GM18520 (cell line): Measurements from ENCODE around the gene CD14.
"Not testable (repeated sequence)": the region's sequence is repeated elsewhere in the genome, so short reads cannot be mapped to it uniquely, and the experiment has no call there.

ENCODE experiments used
- ATAC-seq: cut with Tn5 transposase; IDR thresholded peaks from one replicate; pipeline ENCODE4 v1.9.1; 2021; ENCODE audit not compliant: unreplicated experiment

CD14 gene

GRCh38 chr5:140633021-140633471, at the start of gene CD14:
Gene CD14, minus strand, starts transcription at chr5:140633175. Its CDS starts 104 bp downstream, at chr5:140633071.
- ATAC-seq, result no peak

- no peak for ATAC-seq
These were observed 46.0 kb upstream of the CD14 start for GRCh38 chr5:140678993-140679392.

DNA sequence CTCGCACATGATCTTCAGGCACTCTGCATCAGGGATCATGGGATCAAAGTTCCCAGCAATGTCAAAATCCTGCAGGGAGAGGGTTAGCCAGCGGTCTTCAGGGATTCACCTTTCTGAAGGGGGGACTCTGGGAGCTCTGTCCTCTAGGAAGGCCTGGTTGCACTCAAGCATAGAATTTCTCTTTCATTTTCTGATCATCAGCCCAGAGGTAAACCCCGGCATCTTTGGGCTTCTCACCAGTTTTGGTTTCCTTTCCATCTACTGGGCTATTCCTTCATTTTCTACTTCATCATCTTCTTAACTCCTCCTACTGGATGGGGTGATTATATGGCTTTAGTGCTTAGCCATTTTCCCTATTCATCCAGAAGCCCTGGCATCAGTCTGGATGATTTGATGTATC, 45.0 kb upstream of the CD14 start:
- no peak for ATAC-seq

DNA sequence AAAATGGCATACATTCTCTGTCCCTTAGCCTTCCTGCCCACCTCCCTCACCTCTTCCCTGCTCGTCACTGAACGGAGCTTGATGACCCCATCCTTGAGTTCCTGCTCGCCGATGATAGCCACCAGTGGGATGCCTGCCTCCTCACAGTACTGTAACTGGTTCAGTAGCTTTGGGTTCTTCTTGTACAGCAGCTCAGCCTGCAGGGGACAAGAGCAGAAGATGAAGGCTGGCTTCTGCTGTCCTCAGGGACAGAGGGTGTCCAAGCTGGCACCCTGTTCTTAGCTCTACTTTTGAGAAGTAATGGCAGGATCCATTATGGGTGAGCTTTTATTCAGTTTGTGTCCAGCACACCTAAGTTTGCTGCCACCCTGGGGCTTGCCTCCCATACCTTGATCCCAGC, 41.7 kb upstream of the CD14 start:
- no peak for ATAC-seq

- ATAC-seq, result no peak
These were observed 41.2 kb upstream of the CD14 start for GRCh38 chr5:140674211-140674610.

GRCh38 chr5:140673187-140673976, 40.4 kb upstream of the CD14 start, which contains the start of gene DND1:
Gene DND1, minus strand, starts transcription at chr5:140673576. Its CDS starts 34 bp downstream, at chr5:140673542.
- ATAC-seq, result no peak

DNA sequence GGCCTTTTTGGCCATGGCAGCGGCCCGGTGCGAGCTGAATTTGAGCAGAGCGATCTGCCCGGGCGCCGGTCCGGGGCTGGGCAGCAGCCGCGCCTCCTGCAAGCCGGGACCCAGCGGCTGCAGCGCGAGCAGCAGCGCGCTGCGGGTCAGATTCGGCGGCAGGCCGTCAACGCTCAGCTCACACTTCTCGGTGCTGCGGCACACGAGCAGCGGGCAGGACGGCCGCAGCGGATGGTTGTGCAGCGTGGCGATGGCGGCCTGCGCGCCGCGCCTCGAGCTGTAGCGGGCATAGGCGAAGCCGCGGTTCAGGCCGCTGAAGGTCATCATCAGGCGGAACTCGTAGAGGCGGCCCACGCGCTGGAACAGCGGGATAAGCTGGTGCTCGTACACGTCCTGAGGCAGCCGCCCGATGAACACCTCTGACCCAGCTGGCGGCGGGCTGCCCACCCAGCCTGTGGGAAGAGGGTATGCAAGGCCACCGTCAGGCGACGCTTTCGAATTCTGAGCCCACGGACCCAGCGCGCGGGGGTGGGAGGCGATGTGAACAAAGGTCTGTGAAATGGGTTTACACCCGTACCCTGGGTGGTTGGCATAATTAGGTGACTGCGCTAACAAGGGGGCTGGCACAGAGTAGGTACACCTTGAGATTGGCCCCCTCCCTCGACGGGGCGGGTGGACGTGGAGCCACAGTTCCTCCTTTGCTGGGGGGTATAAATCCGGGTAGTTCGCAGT, 39.6 kb upstream of the CD14 start:
- no peak for ATAC-seq

DNA sequence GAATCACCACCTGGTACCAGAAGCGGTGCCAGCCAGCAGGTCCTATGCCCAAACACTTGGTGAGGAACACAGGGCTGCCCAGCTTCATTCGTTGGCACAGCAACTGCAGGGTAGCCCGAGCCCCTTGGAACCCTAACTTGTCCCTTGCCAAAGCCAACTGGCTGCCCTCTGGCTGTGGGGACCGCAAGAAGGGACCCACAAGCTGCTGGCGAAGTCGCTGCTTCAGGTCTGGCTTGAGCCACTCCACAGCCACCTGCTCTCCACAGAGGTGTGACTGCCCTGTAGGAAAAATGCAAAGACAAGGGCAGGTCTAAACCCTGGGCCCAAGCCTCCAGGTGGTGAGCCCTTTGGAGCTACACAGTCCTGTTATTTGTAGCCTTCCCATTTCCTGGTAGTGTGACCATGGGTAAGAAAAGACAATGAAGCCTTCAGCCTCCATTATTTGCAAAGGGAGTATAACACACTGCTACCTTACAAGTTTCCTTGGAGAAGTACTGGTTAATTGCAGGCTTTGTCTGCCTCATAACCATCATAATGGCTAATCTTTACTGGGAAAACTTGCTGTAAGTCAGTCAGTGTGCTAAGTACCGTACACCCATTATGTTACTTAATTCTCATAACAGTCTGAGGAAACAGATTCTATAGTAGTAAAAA, 38.6 kb upstream of the CD14 start:
- no peak for ATAC-seq

DNA sequence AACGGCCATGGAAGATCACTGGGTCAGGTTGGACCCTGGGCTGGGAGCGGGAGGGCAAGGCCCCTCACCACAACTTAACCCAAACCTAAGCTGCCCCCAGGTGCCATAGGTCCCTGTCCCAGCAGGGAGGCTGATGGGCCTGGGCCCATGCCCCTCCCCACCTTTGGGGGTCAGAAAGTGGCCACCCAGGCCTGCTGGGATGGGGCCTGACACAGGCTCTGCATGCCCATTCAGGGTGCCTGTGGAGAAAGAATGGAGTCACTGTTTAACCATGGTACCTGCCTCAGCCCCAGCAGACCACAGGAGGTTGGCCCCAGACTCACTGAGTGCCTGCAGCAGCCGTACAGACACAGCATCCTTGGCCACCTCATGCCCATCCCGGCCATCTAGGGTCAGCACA, 38.1 kb upstream of the CD14 start:
- not testable (repeated sequence) for ATAC-seq

DNA sequence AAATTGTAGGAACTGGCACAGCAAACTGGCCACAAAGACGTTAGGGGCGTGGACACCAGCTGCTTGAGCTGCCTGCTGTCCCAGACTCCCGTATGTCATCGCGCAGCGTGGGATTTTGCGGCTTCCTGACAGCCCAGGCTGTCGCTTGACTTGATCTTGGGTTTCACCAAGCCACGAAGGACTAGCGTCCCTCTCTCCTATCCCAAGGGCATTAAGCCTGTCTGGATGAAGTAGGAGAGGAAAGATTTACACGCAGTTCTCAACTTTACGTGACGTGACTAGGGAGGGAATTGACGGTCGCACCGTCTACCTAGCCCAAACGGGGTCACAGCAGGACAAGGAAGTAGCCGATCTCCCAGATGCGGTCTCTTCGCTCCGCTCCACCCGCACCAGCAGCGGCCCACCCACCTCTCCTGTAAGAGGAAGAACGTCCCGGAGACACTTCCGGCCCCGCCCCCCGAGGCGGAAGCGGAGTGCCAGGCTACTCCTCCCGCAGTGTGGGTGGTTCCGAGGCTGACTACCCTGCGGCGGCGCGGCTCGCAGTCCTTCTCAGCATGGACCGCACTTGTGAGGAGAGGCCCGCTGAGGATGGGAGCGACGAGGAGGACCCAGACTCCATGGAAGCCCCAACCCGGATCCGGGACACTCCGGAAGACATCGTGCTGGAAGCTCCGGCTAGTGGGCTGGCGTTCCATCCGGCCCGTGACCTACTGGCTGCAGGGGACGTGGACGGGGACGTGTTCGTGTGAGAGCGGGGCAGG, 31.6 kb upstream of the CD14 start, which contains the start of gene WDR55:
Gene WDR55 (plus strand): TSS at position 546 of the 761 bp plus-strand sequence. CDS start 9 bp downstream, at position 555.
- peak; percentile 98 for ATAC-seq

- ATAC-seq, result no peak
These were observed 31.0 kb upstream of the CD14 start for GRCh38 chr5:140664030-140664358.

DNA sequence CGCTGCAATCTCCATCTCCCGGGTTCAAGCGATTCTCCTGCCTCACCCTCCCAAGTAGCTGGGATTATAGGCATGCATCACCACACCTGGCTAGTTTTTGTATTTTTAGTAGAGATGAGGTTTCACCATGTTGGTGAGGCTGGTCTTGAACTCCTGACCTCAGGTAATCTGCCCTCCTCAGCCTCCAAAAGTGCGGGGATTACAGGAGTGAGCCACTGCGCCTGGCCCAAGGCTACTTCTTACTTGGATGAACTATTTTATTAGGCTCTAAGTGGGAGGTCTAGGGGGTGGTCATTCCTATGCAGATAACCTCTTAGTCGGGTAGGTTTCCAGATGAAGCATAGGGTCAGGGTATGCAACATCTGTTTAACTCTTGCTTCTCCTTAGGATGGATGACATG, 27.4 kb upstream of the CD14 start:
- ATAC-seq, result not testable (repeated sequence)

- ATAC-seq, result no peak
These were observed 25.9 kb upstream of the CD14 start for GRCh38 chr5:140658870-140659269.

DNA sequence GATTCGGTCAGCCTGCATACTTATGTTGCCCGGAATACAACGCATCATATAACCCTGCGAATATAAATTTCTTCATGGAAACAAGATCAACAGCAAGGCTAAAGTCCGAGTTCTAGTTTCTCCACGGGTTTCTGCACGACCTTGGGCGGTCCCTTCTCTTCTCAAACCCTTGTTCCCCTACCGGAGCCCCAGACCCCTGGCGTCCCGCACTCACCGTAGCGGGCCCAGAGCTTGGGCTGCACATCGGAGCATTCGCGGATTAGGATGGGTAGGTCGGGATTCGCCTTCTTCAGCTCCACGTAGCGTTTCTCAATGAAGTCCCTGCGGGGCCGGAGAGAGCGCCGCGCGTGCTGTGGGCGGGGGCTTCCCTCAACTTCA, 14.1 kb upstream of the CD14 start:
- ATAC-seq, result no peak

DNA sequence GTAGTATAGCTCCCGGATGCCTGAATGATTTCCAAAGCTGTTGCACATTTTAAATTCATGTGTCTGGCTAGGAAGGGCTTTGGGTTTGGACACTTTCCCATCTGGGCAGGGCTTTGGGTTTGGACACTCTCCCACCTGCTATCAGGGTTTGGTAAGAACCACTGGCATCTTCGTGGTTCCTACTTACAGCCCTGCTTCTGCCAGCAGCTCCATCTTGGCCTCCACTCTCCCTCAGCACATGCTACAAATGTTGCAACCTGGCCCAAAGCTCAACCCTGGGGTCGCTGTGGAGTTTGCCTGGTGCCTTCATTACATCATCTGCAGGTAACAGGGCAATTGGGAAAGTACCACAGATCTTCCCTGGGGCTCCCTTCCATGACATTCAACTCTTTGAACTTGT, 9.7 kb upstream of the CD14 start:
- no peak for ATAC-seq

GRCh38 chr5:140641716-140642115, 8.7 kb upstream of the CD14 start:
- no peak for ATAC-seq

DNA sequence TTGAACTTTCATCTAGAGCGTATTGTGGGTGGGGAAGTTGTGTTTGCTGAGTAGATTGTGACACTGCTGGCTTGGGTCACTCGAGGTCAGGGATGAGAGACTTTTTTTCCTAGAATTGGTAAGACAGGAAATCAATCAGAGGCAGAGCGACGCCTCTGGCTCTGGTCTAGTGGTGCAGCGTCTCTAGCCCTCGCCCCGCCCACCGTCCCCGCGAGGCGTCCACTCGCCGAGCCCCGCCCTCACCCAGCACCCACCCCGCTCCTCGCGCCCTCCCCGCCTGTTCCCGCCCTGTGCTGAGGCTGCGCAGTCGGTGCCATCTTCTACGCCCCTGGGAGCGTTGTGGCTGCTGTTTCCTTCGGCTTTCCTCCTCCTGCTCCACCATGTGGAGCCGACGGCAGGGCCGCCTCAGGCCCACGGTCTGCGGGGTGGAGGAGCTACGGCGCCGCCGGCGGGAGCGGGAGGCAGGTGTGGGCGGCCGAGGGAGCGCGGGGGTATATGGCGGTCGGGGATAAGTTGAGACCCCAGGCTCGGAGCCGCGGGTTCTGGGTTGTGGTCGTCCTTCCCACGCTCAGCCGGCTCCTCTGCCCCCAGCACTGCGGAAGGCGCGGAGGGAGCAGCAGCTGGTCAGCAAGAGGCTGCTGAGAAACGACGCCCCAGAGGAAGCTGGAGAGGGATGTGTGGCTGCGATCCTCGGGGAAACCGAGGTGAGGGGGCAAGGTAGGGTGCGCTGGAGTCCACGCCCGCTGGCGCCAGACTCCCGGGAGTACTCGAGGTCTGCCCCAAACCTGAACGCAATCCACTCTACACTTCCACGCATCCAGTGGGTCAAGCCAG, 6.4 kb upstream of the CD14 start, which contains the start of gene TMCO6:
Gene TMCO6 (plus strand): TSS at position 304 of the 834 bp plus-strand sequence. CDS start 77 bp downstream, at position 381.
- peak; percentile 81 for ATAC-seq

DNA sequence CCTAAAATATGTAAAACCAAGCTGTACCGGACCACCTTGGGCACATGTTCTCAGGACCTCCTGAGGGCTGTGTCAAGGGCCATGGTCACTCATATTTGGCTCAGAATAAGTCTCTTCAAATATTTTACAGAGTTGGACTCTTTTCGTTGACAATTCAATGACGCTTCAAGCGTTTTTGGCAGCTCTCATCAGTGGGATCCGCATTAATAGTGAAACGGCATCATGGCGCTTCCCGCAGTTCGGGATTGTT, 5.8 kb upstream of the CD14 start:
- ATAC-seq, result not testable (repeated sequence)

DNA sequence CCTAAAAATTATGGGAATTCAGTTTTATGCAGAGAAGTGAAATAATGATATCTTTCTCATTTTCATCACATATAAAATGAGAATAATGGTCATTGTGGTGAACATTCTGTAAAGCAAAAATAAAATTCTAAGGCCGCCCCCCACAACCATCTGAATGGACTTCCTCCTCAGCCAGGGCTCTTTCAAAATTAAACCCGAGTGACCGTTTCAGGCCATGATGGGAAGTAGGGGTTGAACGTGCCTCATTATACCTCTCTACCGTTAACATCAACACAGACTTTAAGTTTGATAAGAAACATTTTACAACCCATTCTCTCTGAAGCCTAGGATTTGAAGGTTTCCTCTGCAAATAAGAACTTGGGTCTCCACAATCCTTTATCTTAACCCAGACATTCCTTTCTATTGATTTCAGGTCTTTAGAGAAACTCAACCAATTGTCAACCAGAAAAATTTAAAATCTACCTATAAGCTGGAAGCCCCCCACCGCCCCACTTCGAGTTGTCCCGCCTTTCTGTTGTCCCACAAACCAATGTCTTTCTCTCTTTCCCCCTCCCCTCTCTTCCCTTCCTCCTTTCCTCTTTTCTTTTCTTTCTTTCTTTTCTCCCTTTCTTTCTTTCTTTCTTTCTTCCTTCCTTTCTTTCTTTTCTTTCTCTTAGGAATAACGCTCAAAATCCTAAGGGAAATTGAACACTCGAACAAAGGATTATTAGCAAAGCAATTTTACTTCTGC, 4.6 kb upstream of the CD14 start:
- no peak for ATAC-seq
